SK-N-SH treated with all-trans-retinoic acid at 6 μM for 48 hours (cell line): ENCODE measurements around the gene CD40LG.

Source experiments
- CSDC2 ChIP-seq: fragments of 250-450 bp; sonication (Bioruptor Pico); IDR thresholded peaks from 2 replicates; pipeline ENCODE4 v1.5.0; 2020; ENCODE audit warnings: mild to moderate bottlenecking, moderate library complexity
- OSR1 ChIP-seq: fragments of 250-450 bp; sonication (Bioruptor Pico); IDR thresholded peaks from 2 replicates; pipeline ENCODE4 v1.8.0; 2022; ENCODE audit warnings: moderate library complexity, mild to moderate bottlenecking, inconsistent platforms
- PPARA ChIP-seq: fragments of 250-450 bp; sonication (Bioruptor Pico); IDR thresholded peaks from 2 replicates; pipeline ENCODE4 v1.5.0; 2020; ENCODE audit warnings: mild to moderate bottlenecking, borderline replicate concordance
- SNAI2 ChIP-seq: fragments of 250-450 bp; sonication (Bioruptor Pico); IDR thresholded peaks from 2 replicates; pipeline ENCODE4 v1.5.0; 2020; ENCODE audit warnings: mild to moderate bottlenecking, moderate library complexity
- ZC3H10 ChIP-seq: fragments of 250-450 bp; sonication (Bioruptor Pico); IDR thresholded peaks from 2 replicates; pipeline ENCODE4 v1.5.1; 2021; ENCODE audit warnings: mild to moderate bottlenecking, moderate library complexity
- ZFP3 ChIP-seq: fragments of 250-450 bp; sonication (Bioruptor Pico); IDR thresholded peaks from 2 replicates; pipeline ENCODE4 v1.5.0; 2020; ENCODE audit warnings: mild to moderate bottlenecking, moderate library complexity
- ZFP30 ChIP-seq: fragments of 450-650 bp; formaldehyde crosslinking; IDR thresholded peaks from 2 replicates; pipeline ENCODE4 v1.5.0; 2022; ENCODE audit warnings: mild to moderate bottlenecking, moderate library complexity
- ZNF70 ChIP-seq: fragments of 450-650 bp; formaldehyde crosslinking; IDR thresholded peaks from 2 replicates; pipeline ENCODE4 v1.5.0; 2020; ENCODE audit warnings: mild to moderate bottlenecking, moderate library complexity
- TF ChIP-seq, protein P1 (sequence below): fragments of 250-450 bp; sonication (Bioruptor Pico); IDR thresholded peaks from 2 replicates; pipeline ENCODE4 v1.8.0; 2020; ENCODE audit warnings: mild to moderate bottlenecking, moderate library complexity, borderline replicate concordance
- TF ChIP-seq, protein P2 (sequence below): fragments of 250-450 bp; sonication (Bioruptor Pico); IDR thresholded peaks from 2 replicates; pipeline ENCODE4 v1.5.0; 2020; ENCODE audit warnings: mild to moderate bottlenecking, moderate library complexity
- TF ChIP-seq, protein P3 (sequence below): fragments of 250-450 bp; sonication (Bioruptor Pico); IDR thresholded peaks from 2 replicates; pipeline ENCODE4 v1.5.1; 2020; ENCODE audit warnings: low read depth, mild to moderate bottlenecking, moderate library complexity

DNA sequence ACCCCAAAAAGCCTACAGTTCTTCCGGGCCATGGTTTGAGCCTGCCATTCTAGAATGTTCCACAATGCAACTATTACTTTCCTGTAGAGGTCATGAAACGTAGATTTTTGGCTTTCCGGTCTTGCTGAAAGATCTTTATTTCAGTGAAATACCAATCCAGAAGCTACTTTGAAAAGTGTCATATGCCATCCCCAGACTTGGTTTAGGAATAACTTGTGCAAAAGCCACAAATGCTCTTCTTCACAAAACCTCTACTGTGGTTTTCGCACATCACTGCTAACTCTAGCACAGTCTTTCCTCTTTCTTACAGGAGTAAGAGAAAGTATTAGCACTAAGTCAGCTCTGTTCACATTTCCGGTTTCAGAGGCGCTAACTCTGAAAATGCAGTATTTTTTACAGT, 12.7 kb upstream of the CD40LG start:
- TF ChIP-seq PPARA (CRISPR knock-in tag) (no peak), ZNF70 (CRISPR knock-in tag) (no peak), SNAI2 (CRISPR knock-in tag) (no peak), ZFP3 (CRISPR knock-in tag) (no peak), CSDC2 (no peak), ZFP30 (CRISPR knock-in tag) (no peak), ZC3H10 (CRISPR knock-in tag) (no peak), OSR1 (no peak)
- TF ChIP-seq, protein P1, sequence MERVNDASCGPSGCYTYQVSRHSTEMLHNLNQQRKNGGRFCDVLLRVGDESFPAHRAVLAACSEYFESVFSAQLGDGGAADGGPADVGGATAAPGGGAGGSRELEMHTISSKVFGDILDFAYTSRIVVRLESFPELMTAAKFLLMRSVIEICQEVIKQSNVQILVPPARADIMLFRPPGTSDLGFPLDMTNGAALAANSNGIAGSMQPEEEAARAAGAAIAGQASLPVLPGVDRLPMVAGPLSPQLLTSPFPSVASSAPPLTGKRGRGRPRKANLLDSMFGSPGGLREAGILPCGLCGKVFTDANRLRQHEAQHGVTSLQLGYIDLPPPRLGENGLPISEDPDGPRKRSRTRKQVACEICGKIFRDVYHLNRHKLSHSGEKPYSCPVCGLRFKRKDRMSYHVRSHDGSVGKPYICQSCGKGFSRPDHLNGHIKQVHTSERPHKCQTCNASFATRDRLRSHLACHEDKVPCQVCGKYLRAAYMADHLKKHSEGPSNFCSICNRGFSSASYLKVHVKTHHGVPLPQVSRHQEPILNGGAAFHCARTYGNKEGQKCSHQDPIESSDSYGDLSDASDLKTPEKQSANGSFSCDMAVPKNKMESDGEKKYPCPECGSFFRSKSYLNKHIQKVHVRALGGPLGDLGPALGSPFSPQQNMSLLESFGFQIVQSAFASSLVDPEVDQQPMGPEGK (CRISPR knock-in tag), result no peak
- TF ChIP-seq, protein P2, sequence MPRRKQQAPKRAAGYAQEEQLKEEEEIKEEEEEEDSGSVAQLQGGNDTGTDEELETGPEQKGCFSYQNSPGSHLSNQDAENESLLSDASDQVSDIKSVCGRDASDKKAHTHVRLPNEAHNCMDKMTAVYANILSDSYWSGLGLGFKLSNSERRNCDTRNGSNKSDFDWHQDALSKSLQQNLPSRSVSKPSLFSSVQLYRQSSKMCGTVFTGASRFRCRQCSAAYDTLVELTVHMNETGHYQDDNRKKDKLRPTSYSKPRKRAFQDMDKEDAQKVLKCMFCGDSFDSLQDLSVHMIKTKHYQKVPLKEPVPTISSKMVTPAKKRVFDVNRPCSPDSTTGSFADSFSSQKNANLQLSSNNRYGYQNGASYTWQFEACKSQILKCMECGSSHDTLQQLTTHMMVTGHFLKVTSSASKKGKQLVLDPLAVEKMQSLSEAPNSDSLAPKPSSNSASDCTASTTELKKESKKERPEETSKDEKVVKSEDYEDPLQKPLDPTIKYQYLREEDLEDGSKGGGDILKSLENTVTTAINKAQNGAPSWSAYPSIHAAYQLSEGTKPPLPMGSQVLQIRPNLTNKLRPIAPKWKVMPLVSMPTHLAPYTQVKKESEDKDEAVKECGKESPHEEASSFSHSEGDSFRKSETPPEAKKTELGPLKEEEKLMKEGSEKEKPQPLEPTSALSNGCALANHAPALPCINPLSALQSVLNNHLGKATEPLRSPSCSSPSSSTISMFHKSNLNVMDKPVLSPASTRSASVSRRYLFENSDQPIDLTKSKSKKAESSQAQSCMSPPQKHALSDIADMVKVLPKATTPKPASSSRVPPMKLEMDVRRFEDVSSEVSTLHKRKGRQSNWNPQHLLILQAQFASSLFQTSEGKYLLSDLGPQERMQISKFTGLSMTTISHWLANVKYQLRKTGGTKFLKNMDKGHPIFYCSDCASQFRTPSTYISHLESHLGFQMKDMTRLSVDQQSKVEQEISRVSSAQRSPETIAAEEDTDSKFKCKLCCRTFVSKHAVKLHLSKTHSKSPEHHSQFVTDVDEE (CRISPR knock-in tag), result no peak
- TF ChIP-seq, protein P3, sequence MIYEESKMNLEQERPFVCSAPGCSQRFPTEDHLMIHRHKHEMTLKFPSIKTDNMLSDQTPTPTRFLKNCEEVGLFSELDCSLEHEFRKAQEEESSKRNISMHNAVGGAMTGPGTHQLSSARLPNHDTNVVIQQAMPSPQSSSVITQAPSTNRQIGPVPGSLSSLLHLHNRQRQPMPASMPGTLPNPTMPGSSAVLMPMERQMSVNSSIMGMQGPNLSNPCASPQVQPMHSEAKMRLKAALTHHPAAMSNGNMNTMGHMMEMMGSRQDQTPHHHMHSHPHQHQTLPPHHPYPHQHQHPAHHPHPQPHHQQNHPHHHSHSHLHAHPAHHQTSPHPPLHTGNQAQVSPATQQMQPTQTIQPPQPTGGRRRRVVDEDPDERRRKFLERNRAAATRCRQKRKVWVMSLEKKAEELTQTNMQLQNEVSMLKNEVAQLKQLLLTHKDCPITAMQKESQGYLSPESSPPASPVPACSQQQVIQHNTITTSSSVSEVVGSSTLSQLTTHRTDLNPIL (CRISPR knock-in tag), result no peak
